Myocyte (in vitro differentiated cells): ENCODE data around the gene RNF11. TPM values are rescaled to one million over a fixed set of nuclear protein-coding genes. Genes with fewer than 3 reads are reported as not detected.

ENCODE experiments used
- DNase-seq: peaks from one replicate; pipeline ENCODE4 v3.0.0-alpha.2; 2012; ENCODE audit warnings: low read depth
- total RNA-seq: library from RNA; depleted of rRNA; stranded (reverse); fragments of >200 nt; gene quantifications from 2 replicates; pipeline ENCODE4 v1.2.3, GENCODE V29; 2014

RNF11 gene
- total RNA-seq, 1 donor from 2014 or later, result 226 TPM

DNA sequence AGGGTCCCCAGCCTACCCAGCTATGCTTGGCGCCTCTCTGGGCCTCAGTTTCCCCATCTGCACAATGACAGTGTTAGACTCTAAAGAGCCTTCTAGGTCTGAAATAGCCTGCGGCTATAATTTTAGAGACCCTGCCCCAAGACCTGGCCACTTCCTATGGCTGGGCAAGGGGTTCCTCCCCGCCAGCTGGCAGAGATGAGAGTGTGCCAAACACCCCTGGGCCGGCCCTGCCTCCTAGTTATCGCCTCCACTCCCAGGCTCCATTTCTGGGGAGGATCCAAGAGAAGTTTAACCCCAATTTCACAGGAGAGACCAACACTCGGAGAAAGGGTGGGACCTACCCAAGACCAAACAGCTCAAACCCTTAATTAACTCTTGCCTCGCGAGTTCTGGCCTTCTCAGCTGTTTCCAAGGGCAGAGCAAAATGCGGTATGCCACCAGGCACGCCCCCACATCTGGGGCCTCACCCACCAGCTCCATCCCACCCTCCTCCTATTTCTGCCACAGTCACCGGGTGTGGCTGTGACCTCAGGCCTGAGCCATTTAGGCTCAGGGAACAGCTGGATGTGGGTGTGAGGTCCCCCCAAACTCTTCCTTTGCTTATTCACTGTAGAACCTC, 58.6 kb downstream of the RNF11 start:
- peak; percentile 79 for DNase-seq

DNA sequence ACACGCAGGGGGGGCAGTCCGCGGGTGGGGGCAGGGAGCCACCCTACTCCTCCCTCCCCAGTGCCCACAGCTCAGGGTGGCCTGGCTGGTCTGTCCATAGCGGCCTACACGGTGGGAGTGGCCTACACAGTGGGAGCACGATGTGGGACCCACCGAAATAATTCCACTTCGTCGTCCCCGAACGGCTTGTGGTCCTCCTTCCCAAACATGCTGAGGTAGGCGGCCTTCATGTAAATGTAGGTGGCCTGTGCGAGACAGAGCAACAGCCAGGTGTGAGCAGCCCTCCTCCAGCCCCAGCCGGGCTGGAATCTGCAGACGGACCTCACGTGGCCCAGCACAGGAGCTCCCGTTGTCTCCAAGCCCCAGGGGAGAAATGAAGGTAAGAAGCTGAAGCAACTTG, 59.9 kb downstream of the RNF11 start:
- no peak for DNase-seq

DNA sequence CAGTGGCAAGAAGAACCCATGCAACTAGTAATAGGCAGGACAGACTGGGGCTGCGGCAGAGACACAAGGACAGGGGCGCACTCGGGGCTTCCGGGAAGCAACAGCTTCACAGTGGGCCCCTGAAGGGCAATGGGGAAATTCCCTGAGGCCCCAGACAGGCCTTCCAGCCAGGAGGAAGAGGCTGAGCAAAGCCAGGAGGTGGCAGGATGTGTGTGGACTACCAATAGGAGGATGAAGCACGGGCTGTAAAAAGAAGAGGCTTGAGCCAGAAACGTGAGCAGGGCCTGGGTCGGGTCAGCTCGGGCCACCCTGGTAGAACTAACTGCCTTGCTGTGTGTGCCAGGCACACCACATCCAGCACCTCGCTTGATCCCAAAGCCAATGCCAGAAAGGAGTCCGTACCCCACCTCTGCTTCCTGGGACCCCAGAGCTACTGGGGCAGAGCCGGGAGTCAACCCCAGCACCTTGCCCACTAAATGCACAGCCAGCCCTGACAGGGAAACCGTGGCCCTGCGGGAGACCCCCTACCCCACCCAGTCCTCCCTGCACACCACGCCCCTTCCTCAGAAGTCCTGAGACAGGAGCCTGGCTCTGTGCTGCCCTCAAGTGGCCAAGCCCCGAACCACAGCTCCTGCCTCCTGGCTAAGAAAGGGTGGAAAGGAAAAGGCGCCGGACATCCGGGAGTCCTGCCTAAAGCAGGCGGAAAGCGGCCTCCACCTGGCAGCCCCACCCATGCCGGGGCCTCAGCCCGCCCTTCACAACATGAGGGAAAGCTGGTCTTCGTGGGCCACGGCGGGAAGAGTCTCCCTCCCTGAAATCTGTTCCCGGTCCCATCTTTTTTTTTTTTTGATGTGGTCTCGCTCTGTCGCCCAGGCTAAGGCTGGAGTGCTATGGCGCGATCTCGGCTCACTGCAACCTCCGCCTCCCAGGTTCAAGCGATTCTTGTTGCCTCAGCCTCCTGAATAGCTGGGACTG, 60.6 kb downstream of the RNF11 start:
- peak; percentile 88 for DNase-seq

- no peak for DNase-seq
Measured at GRCh38 chr1:51297401-51298321, 61.6 kb downstream of the RNF11 start.

- no peak for DNase-seq
Measured at GRCh38 chr1:51298322-51298705, 62.2 kb downstream of the RNF11 start.

DNA sequence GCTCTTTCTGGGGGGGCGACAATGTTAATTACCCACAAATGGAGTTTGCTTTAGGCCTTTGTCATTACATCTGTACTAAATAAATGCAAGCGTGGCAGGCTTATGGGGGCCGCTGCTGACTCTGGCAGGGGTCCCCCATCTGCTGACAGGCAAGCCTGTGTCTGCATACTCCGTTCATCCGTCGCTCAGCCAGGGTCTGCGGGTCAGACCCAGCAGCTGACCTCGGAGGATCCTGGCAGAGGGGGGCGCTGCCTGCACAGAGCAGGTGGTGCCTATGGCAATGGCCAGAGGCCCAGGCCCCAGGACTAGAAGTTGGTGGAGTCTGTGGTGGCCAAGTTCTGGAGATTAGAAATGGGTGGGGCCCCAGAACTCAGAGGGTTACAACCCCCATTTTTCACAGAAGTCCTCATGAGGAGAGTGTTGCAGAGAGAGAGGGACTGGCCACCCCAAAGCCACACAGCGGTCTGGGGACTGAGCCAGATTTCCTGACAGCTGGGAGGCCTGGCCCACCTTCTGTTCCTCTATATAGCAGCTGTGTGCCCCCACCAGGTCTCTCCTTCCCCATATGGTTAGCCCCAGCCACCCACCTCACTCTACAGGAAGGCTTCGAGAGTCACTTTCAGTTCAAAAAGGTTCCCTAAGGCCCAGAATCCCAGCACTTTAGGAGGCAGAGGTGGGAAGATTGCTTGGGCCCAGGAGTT, 63.3 kb downstream of the RNF11 start:
- no peak for DNase-seq

DNA sequence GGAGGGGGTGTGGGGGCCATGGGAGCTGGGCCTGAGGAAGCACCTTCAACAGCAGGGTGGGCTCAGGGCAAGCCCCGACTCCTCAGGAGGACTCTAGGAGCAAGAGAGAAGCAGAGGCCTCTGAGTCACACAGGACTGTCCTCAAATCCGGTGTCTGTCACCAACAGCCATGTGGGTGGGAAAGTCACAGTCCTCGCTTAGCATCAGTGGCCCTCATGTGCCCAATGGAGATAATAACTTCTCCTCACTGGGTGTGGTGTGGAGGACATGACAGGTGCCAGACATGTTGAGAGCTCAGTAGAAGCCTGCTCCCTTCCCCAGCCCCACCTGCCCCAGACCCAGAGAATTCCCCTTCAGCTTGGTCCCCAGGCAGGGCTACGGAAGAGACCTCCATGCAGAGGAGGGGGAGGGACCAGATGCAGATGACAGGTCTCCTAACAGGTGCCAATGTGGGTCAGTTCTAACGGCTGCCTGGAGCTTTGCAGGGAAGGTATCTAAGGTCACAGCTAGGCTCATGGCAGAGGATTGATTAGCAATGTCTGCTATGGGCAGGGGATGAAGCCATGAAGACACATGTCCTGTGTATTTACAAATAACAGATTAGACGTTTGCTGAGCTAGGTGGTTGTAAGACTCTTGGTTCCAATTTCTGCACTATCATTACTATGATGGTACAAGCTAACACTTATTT, 64.1 kb downstream of the RNF11 start:
- DNase-seq, result no peak

DNA sequence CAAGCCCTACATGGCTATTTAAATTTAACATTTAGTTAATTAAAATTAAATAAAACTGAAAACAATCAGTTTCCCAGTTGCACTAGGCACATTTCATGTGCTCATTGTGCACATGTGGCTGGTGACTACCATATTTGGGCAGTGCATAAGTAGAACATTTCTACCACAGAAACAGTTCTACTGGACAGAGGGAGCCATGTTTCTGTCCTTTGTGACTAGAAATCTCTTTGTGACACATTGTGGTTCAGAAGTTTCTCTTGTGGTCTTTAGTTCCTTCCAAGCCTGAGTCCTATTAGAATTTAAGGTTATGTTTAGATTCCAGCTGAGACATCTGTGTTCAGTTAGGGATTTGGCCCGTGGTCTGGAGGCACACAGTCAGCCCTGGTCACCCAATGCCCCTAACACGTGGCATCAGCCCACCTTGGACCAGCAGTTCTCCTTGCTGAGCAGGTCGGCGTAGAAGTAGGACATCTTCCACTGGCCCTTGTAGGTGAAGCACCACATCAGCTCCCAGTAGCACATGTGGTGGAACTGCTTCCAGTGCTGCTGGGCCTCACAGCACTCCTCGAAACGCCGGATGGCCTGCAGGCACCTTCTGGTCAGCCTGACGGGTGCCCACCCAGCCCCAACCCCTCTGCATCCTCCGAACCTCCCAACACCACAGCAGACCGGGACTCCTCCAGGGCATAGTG, 65.2 kb downstream of the RNF11 start:
- DNase-seq, result peak; percentile 44

GRCh38 chr1:51301844-51302162, 65.7 kb downstream of the RNF11 start:
- no peak for DNase-seq

GRCh38 chr1:51302270-51302669, 66.2 kb downstream of the RNF11 start:
- DNase-seq, result no peak

- DNase-seq, result no peak
Measured at GRCh38 chr1:51302746-51303145, 66.7 kb downstream of the RNF11 start.

GRCh38 chr1:51303315-51303714, 67.2 kb downstream of the RNF11 start:
- DNase-seq, result no peak

- no peak for DNase-seq
Measured at GRCh38 chr1:51303751-51304251, 67.7 kb downstream of the RNF11 start.

- DNase-seq, result no peak
Measured at GRCh38 chr1:51304360-51304759, 68.3 kb downstream of the RNF11 start.

DNA sequence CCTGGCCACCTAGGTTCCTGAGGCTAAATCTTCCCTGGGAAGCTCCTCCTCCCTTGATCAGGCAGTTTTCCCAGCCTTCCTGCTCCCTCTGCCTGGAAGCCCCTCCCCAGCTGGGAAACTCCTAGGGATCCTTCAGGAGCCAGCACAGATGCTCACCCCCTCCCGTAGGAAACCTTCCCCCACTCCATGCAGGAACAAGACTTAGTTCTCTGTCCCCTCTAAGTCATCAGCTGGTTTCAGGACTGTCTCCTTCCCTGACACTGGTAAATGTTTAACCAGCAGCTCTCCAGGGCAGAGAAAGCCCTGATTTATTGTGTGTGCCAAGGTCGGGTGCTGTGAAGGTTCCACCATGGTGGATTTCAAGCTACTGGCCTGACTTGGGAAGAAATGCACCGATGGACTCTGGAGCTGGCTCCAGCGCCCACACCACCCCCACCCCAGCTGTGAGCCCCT, 69.3 kb downstream of the RNF11 start:
- no peak for DNase-seq

- no peak for DNase-seq
Measured at GRCh38 chr1:51306950-51307349, 70.9 kb downstream of the RNF11 start.

GRCh38 chr1:51308636-51309035, 72.6 kb downstream of the RNF11 start:
- no peak for DNase-seq

DNA sequence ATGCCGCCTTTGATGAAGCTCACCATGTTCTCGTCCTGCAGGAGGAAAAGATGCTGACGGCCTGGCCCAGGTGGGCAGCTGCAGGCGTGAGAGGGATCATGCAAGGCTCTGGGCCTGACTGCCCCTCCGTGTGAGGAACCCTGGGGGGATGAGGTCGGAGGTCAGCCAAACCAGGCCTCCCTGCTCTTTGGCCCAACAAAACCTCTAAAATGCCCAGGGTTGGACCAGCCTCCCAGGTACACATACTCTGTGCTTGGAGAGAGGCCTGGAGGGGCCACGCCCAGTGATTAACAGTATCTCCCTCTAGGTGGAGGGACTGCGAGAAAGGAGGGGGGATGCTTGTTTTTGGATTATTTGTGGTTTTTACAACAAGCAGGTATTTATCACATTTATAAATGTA, 73.2 kb downstream of the RNF11 start:
- DNase-seq, result no peak

DNA sequence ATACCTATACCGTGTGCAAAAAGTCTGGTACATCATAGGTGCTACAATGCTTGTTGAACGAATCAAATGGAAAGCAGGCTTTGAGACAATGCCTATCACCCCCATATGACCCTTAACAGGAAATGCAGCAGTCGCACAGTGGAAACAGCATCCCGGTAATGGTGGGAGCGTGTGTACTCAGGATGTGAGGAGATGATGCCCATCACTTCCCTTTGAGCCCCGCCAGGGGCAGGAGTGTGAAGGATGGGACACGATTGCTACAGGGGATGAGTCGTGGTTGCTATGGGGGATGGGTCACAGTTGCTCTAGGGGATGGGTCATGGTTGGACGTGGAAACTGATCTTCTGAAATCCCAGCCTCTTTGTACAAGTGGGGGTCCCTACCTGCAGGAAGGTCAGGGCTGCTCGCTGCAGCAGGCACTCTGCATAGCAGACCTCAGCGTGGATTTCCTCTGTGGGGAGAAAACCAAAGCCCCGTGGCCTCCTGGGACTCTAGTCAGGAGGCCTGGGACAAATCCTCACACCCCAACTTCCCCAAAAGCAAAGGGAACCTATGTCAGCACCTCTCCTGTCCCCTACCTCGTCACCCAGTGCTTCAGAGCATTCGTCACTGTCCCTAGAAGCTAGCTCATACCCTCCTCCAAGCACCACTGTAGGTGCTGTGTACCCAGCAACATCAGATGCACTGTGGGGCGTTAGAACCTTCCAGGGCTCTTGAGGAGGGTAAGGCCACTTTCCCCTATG, 75.0 kb downstream of the RNF11 start:
- DNase-seq, result no peak
